A549 treated with CORT108297 at 1 μM for 4 hours (cell line): ENCODE measurements around the gene SHROOM4. TPM values are rescaled to one million over a fixed set of nuclear protein-coding genes. Genes with fewer than 3 reads are reported as not detected.

Source experiments
- total RNA-seq: library from RNA; stranded (reverse); fragments of 200-300 nt; extraction: Qiagen RNA extraction; gene quantifications from 5 replicates; pipeline ENCODE4 v1.2.3, GENCODE V29; 2022

Gene SHROOM4
- not detected in 5 replicates for total RNA-seq

GRCh38 chrX:50813843-50814661 lies at the start of gene SHROOM4:
Gene SHROOM4, minus strand, starts transcription at chrX:50814194. Its CDS starts 176 bp downstream, at chrX:50814018.

Other genes with a start within 250 kb of the SHROOM4 start
- not detected in 5 replicates for gene BMP15, start 96.5 kb upstream of the SHROOM4 start, total RNA-seq